ENCODE data around the gene GPR25.

Gene GPR25

DNA sequence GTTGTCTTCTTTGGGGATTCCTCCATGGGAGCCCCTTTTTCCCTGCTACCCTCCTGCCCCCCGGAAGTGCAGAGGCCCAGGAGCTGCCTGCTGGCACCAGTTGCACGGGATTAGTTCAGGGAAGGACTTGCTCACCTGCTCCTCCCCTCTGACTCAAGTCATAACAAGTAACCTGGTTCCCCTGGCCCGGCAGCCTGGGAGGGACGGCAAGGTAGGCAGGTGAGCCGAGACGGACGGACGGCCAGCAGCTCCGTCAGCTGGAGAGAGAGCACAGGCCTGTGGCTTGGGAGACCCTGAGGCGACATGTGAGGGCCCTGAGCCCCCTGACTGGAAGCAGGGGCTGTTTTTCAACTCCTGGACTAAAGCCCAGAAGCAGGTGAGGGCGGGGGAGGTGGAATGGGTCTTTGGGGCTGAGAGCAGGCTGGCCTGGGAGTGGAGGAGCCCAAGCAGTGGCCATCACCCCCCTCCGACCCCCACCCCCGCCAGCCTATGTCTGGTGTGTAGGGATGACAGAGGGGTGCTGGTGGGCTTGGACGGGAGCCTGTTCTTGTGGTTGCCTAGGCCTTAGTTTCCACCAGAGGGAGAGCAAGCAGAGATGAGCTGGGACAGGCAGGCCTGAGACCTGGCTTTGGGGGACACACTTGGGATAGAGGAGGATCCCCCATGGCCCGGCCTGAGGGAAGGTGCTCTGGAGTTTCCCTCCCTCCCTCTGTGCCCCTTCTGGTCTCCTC, 22.1 kb downstream of the GPR25 start, which contains the start of gene INAVA:
Gene INAVA (plus strand): TSS at position 189 of the 731 bp plus-strand sequence. CDS start 3,501 bp downstream, outside the sequence.
- H3K4me3 ChIP-seq (ENCODE audit: low read depth, low read length): no peak within 1 kb of the TSS
- POLR2A ChIA-PET: interaction anchor here (0.5 kb wide), 1 partner anchor 44 kb away, joined by 3 read pairs; no protein-coding TSS in a partner anchor
- no peak for DNase-seq (ENCODE audit: low read depth, low spot score)
- CTCF ChIA-PET: no interaction called here
- no peak for TF ChIP-seq CTCF (IDR thresholded peaks at IDR 0.05; ENCODE audit: insufficient read depth, low read length, missing control alignments)

- ChIA-PET CTCF (no interaction called here), POLR2A (interaction anchor here (0.5 kb wide), 1 partner anchor 43 kb away, joined by 3 read pairs; no protein-coding TSS in a partner anchor)
- DNase-seq (ENCODE audit: low read depth, low spot score): no peak
- no peak for TF ChIP-seq CTCF (IDR thresholded peaks at IDR 0.05; ENCODE audit: insufficient read depth, low read length, missing control alignments)
- H3K4me3 ChIP-seq (ENCODE audit: low read depth, low read length): no peak overlapping the region
These were observed 22.6 kb downstream of the GPR25 start for GRCh38 chr1:200895443-200895789.

DNA sequence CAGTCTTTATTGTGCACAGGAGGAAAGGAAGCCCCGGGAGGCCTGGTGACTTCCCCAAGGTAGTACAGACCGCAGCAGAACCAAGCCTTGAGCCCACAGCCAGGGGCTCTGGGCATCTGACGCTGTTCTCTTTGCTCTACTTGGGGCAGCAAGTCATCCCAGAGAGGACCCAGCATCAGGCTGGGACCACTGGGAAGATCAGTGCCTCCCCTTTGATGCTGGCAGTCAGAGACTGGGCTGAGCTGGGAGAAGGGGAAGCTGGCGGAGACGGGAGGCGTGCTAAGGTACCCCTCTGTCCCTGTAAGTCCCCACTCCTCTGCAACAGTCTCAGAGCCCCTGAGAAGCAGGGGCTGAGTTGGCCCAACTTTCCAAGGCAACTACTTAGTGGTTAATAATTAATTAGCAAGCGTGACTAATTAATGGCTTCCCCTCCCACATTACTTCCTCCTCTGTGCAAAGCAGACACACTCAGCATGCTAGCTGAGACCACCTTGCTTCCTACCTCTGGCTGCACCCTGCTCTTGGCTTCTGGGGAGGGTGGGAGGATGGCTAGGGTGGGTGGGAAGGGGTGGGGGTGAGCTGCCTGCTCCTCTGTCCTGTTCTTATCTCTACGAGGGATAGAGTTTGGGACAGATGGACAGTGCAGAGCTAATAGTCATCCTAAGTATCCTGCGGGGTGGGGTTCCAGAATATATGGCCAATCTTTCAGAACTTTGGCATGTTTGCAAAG, 23.2 kb downstream of the GPR25 start:
- ChIA-PET POLR2A (no interaction called here), CTCF (interaction anchor here (0.9 kb wide), 1 partner anchor 19 kb away, joined by 3 read pairs; no protein-coding TSS in a partner anchor)
- no peak overlapping the region for H3K4me3 ChIP-seq (ENCODE audit: low read depth, low read length)
- no peak for TF ChIP-seq CTCF (IDR thresholded peaks at IDR 0.05; ENCODE audit: insufficient read depth, low read length, missing control alignments)
- DNase-seq (ENCODE audit: low read depth, low spot score): no peak

DNA sequence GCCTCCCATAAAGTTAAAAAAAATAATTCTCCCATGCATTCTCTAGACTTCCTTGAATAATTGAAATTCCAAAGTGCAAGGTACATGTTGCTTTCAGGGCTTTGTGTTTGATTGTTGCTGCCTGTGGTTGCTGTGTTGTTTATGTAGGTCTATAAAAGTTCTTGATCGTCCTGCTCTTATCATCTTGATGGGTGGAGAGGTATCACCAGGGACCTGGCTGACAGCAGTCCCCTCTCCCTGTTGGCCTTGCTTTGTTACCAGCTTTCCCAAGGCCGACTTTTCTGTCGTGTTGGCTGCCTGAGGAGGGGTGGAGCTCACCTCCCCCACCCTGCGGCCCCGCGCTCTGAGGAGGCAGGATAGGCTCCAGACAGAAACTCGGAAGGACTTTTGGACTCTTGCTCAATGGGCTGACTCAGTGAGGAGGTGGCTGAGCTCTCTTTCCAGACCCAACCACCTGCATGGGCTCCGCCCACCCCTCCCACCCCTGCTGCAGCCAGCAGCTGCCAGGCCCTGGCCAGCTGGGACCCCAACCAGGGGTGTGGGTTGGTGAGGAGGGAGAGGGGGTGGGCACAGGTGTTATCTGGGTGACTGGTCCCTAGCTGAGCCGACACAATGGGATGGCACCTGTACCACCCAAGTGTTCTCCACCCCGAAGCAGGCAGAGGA, 23.9 kb downstream of the GPR25 start:
- H3K4me3 ChIP-seq (ENCODE audit: low read depth, low read length): no peak overlapping the region
- ChIA-PET CTCF (interaction anchor here (0.9 kb wide), 2 partner anchors 20 to 146 kb away, joined by 3 read pairs; no protein-coding TSS in a partner anchor), POLR2A (no interaction called here)
- DNase-seq (ENCODE audit: low read depth, low spot score): no peak
- no peak for TF ChIP-seq CTCF (IDR thresholded peaks at IDR 0.05; ENCODE audit: insufficient read depth, low read length, missing control alignments)

DNA sequence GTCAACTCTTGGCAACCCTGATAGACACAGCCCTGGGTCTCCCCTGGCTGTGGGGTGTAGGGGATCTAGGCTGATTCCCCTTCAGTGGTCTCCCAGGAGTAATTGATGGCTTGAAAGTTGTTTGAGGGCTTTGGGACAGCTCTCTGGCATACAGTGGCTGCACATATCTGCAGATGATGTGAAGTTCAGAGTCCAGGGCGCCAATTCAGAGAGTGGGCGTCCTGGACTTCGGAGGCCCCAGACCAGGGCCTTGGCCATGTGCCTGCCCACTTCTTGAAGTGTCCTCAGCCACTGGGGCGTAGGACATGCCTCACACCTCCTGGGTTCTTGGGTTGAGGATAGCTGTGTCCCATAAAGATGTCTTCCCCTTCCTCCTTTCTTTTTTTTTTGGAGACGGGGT, 24.5 kb downstream of the GPR25 start:
- no peak overlapping the region for H3K4me3 ChIP-seq (ENCODE audit: low read depth, low read length)
- ChIA-PET CTCF (interaction anchor here (0.9 kb wide), 2 partner anchors 21 to 145 kb away, joined by 3 read pairs; no protein-coding TSS in a partner anchor), POLR2A (no interaction called here)
- no peak for TF ChIP-seq CTCF (IDR thresholded peaks at IDR 0.05; ENCODE audit: insufficient read depth, low read length, missing control alignments)
- DNase-seq (ENCODE audit: low read depth, low spot score): no peak

DNA sequence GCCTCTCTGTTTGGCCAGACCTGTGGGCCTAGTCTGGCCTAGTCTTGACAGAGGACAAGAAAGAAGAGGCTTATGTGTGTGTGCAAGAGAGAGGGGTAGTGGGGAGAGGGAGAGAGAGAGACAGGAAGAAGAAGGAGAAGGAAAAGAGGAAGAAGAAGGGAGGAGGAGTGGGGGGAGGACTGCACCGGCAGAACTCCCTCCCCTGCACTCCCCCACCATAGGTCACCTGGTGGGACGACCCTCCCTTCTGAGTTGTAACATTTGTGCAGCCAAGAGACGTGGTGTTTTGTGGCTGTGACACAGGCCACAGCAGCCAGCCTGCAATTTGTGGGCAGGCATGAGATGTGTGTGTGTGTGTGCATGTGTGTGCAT, 26.2 kb downstream of the GPR25 start:
- DNase-seq (ENCODE audit: low read depth, low spot score): no peak
- ChIA-PET POLR2A (no interaction called here), CTCF (no interaction called here)
- no peak for TF ChIP-seq CTCF (IDR thresholded peaks at IDR 0.05; ENCODE audit: insufficient read depth, low read length, missing control alignments)
- no peak overlapping the region for H3K4me3 ChIP-seq (ENCODE audit: low read depth, low read length)
